CD14-positive monocyte (primary cell): ENCODE data around the gene RSKR. TPM values are rescaled to one million over a fixed set of nuclear protein-coding genes. Genes with fewer than 3 reads are reported as not detected.
"Not testable (repeated sequence)": the region's sequence is repeated elsewhere in the genome, so short reads cannot be mapped to it uniquely, and the experiment has no call there.

ENCODE experiments used
- DNase-seq, 3 donors: peaks; one replicate each; pipeline ENCODE4 v3.0.0-alpha.2; 2011 to 2022
- H2AFZ ChIP-seq: 2 replicates; pipeline ENCODE4 v1.6.0; 2012; ENCODE audit warnings: mild to moderate bottlenecking, low read depth, low read length, inconsistent platforms; ENCODE audit not compliant: insufficient read depth, poor library complexity, severe bottlenecking
- H3K27ac ChIP-seq, 2 donors: 1 replicate in 1 of 2; 2 replicates in 1 of 2; pipeline ENCODE4 v1.5.1; 2012 to 2013; ENCODE audit warnings: low read length in 2 of 2, control low read depth in 1 of 2, inconsistent platforms in 1 of 2, low read depth in 1 of 2, mild to moderate bottlenecking in 1 of 2
- H3K27me3 ChIP-seq, 2 donors: one replicate each; pipeline versions ENCODE4 v1.6.0 to v1.6.1; 2011 to 2013; ENCODE audit warnings: low read length in 2 of 2; ENCODE audit not compliant: control insufficient read depth in 2 of 2, insufficient read depth in 2 of 2
- H3K36me3 ChIP-seq, 2 donors: replicated peaks in 1 of 2; 1 replicate in 1 of 2; 2 replicates in 1 of 2; pipeline versions ENCODE4 v1.5.1 to v1.6.1; 2012 to 2013; ENCODE audit warnings: low read length in 2 of 2, control low read depth in 1 of 2, inconsistent platforms in 1 of 2, mild to moderate bottlenecking in 1 of 2; ENCODE audit not compliant: insufficient read depth in 2 of 2, control insufficient read depth in 1 of 2
- H3K4me1 ChIP-seq, 2 donors: 1 replicate in 1 of 2; 2 replicates in 1 of 2; pipeline versions ENCODE4 v1.5.1 to v1.6.1; 2012 to 2013; ENCODE audit warnings: low read length in 2 of 2, control low read depth in 1 of 2, inconsistent platforms in 1 of 2, mild to moderate bottlenecking in 1 of 2, moderate library complexity in 1 of 2; ENCODE audit not compliant: insufficient read depth in 2 of 2, control insufficient read depth in 1 of 2
- H3K4me2 ChIP-seq: replicated peaks from 2 replicates; pipeline ENCODE3; 2012; ENCODE audit warnings: low read length, moderate library complexity, mild to moderate bottlenecking; ENCODE audit not compliant: poor library complexity, severe bottlenecking; ENCODE audit errors: extremely low read depth
- H3K4me3 ChIP-seq, 3 experiments: fragments of 200-600 bp in 1 of 3; sonication (generic) in 1 of 3; replicated peaks in 1 of 3; 1 replicate in 2 of 3; 2 replicates in 1 of 3; pipeline ENCODE4 v1.5.1; 2011 to 2013; ENCODE audit warnings: low read length in 3 of 3, mild to moderate bottlenecking in 3 of 3, control low read depth in 2 of 3, low read depth in 2 of 3, inconsistent platforms in 1 of 3, moderate library complexity in 1 of 3
- H3K79me2 ChIP-seq: 2 replicates; pipeline ENCODE4 v1.6.0; 2012; ENCODE audit warnings: mild to moderate bottlenecking, control low read depth, inconsistent platforms, low read length, moderate library complexity; ENCODE audit not compliant: insufficient read depth
- H3K9ac ChIP-seq: 2 replicates; pipeline ENCODE4 v1.6.0; 2017; ENCODE audit warnings: low read length, mild to moderate bottlenecking; ENCODE audit not compliant: insufficient read depth, poor library complexity, severe bottlenecking
- H3K9me3 ChIP-seq, 2 donors: replicated peaks in 1 of 2; 1 replicate in 1 of 2; 2 replicates in 1 of 2; pipeline versions ENCODE4 v1.5.1 to v1.6.1; 2012 to 2013; ENCODE audit warnings: low read length in 2 of 2, control low read depth in 1 of 2; ENCODE audit not compliant: control insufficient read depth in 1 of 2, insufficient read depth in 1 of 2
- H4K20me1 ChIP-seq: 2 replicates; pipeline ENCODE4 v1.6.0; 2012; ENCODE audit warnings: mild to moderate bottlenecking, low read length, control low read depth, moderate library complexity; ENCODE audit not compliant: insufficient read depth
- H3K27ac Mint-ChIP-seq, 7 donors: one replicate each; pipeline ENCODE4 v1.8.0; 2020; ENCODE audit warnings: mild to moderate bottlenecking in 7 of 7, mixed read lengths in 7 of 7, moderate library complexity in 6 of 7, inconsistent platforms in 2 of 7
- H3K27me3 Mint-ChIP-seq, 3 donors: one replicate each; pipeline ENCODE4 v1.8.0; 2021 to 2022; ENCODE audit warnings: low read depth in 3 of 3, mild to moderate bottlenecking in 3 of 3, mixed read lengths in 3 of 3, moderate library complexity in 3 of 3, inconsistent platforms in 1 of 3
- H3K36me3 Mint-ChIP-seq, 2 donors: one replicate each; pipeline ENCODE4 v1.8.0; 2020; ENCODE audit warnings: mixed read lengths in 2 of 2, inconsistent platforms in 1 of 2, mild to moderate bottlenecking in 1 of 2
- H3K4me1 Mint-ChIP-seq: one replicate; pipeline ENCODE4 v1.8.0; 2020; ENCODE audit warnings: mild to moderate bottlenecking, mixed read lengths
- H3K4me3 Mint-ChIP-seq, 2 donors: one replicate each; pipeline ENCODE4 v1.8.0; 2020; ENCODE audit warnings: mild to moderate bottlenecking in 2 of 2, mixed read lengths in 2 of 2, moderate library complexity in 1 of 2
- H3K9me3 Mint-ChIP-seq, 7 donors: one replicate each; pipeline ENCODE4 v1.8.0; 2020 to 2022; ENCODE audit warnings: mixed read lengths in 7 of 7, mild to moderate bottlenecking in 6 of 7, moderate library complexity in 6 of 7, inconsistent platforms in 2 of 7
- WGBS: methylation state at CpG from one replicate; pipeline ENCODE4 v1.1.5; 2013; ENCODE audit warnings: missing lambda C conversion rate; ENCODE audit not compliant: insufficient coverage; 5-methylcytosine and 5-hydroxymethylcytosine counted together
- intact Hi-C, 2 donors: fragments of 100-400 bp; cut with micrococcal nuclease; formaldehyde crosslinking; loops; one replicate each; pipeline versions ENCODE4 v1.15.0 to v1.15.1; 2023
- polyA plus RNA-seq, 3 donors: library from polyadenylated mRNA; depleted of rRNA in 1 of 3; unstranded in 2 of 3; stranded (reverse) in 1 of 3; fragments of 300-500 nt in 2 of 3; fragments of >200 nt in 1 of 3; fragmentation: Illumina TruSeq in 2 of 3; gene quantifications; 1 replicate in 2 of 3; 2 replicates in 1 of 3; pipeline ENCODE4 v1.2.3, GENCODE V29; 2012 to 2021

The RSKR gene
- polyA plus RNA-seq, 3 donors, result 33.2 TPM; not detected in 2

GRCh38 chr17:28658766-28659496, 44.9 kb upstream of the RSKR start:
- Histone ChIP-seq H3K36me3 (peaks cover 26 to 46% of the 10 kb centered on the region in 2 donors), H3K79me2 (peaks cover 90% of the 10 kb centered on the region), H4K20me1 (peaks cover 33% of the 10 kb centered on the region), H3K4me1 (peaks cover 19 to 24% of the 10 kb centered on the region in 2 donors)
- Mint-ChIP-seq H3K36me3 (peaks cover 43 to 53% of the 10 kb centered on the region in 2 donors), H3K4me1 (peaks cover 25% of the 10 kb centered on the region), H3K27ac (peak overlapping the region in 3 of 7 donors; percentile 19 to 76 (median 41))
- WGBS, result 97% methylated on average over 41 of the region's 46 CpGs
- H3K9me3 ChIP-seq, intact Hi-C loops, H2AFZ ChIP-seq, H3K4me3 Mint-ChIP-seq, DNase-seq, H3K4me2 ChIP-seq, H3K4me3 ChIP-seq, H3K9ac ChIP-seq, H3K27me3 Mint-ChIP-seq, H3K9me3 Mint-ChIP-seq, H3K27me3 ChIP-seq, H3K27ac ChIP-seq: not testable (repeated sequence)

- peak overlapping the region in 2 of 7 donors; percentile 19 to 76 for H3K27ac Mint-ChIP-seq
- H3K4me1 ChIP-seq, result peaks cover 17 to 21% of the 10 kb centered on the region in 2 donors
- H3K4me1 Mint-ChIP-seq, result peaks cover 21% of the 10 kb centered on the region
- no CpG with 5 or more reads among the region's 8 CpGs for WGBS
- H3K27ac ChIP-seq, intact Hi-C loops, H3K4me3 ChIP-seq, H3K9me3 Mint-ChIP-seq, H3K4me3 Mint-ChIP-seq, H2AFZ ChIP-seq, H3K9ac ChIP-seq, DNase-seq, H3K27me3 ChIP-seq, H3K27me3 Mint-ChIP-seq, H3K9me3 ChIP-seq, H3K4me2 ChIP-seq: not testable (repeated sequence)
- peaks cover 31% of the 10 kb centered on the region for H4K20me1 ChIP-seq
- peaks cover 47 to 58% of the 10 kb centered on the region in 2 donors for H3K36me3 Mint-ChIP-seq
- H3K79me2 ChIP-seq, result peaks cover 90% of the 10 kb centered on the region
- peaks cover 26 to 52% of the 10 kb centered on the region in 2 donors for H3K36me3 ChIP-seq
Measured at GRCh38 chr17:28658342-28658741, 44.4 kb upstream of the RSKR start.
